ENCODE data around the gene PLEKHN1. TPM values are rescaled to one million over a fixed set of nuclear protein-coding genes. Genes with fewer than 3 reads are reported as not detected.

PLEKHN1 gene
- total RNA-seq, 4 donors from 2014 or later, result 0.21 to 2.4 TPM; not detected in 2

DNA sequence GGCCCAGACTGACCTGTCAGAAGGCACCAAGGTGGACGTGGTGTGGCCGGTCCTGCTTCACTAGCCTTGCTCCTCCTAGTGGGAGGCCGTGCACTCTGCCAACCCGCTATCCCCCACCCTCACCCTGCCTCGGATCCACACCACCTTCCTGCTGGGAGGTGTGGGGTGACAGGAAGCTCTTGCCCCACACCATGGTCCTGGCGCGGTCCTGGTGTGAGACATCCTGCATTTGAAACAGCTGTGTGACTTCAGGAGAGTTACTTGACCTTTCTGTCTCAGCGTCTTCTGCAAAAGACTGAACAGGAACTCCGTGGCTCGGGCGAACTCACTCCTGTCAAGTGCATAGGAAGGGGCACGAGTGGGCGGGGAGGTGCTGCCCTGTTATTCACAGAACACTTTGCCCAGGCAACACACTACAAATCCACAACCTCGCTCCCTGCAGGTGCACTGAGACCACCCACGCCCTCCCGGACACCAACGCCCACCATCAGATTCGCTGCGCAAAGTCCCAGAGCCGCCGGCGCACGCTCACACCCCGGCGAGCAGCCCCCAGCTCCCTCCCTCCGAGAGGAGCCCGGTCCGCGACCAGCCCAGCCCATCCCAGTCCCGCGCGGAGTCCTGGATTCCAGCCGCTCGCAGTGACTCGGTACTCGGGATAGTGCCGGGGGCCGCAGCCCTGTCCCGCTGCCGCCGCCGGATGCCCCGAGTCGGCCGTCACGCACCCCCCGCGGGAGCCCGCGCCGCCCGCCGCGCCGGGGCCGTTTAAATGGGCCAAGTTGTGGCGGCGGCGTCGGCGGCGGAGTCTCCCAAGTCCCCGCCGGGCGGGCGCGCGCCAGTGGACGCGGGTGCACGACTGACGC is 42.9 kb upstream of the PLEKHN1 start, which contains the start of gene SAMD11:
SAMD11 (plus strand) TSS at position 793 of the 860 bp plus-strand sequence. CDS start 509 bp downstream, outside the sequence.
- peak within 1 kb of the TSS in 2 of 4 donors; percentile 46 to 79 for H3K27ac ChIP-seq
- 9 to 16% methylated on average over 31 to 49 of the region's 72 CpGs for WGBS, 2 donors
- H3K27me3 ChIP-seq, result peaks cover 0 to 78% of the 10 kb centered on the region in 2 donors

DNA sequence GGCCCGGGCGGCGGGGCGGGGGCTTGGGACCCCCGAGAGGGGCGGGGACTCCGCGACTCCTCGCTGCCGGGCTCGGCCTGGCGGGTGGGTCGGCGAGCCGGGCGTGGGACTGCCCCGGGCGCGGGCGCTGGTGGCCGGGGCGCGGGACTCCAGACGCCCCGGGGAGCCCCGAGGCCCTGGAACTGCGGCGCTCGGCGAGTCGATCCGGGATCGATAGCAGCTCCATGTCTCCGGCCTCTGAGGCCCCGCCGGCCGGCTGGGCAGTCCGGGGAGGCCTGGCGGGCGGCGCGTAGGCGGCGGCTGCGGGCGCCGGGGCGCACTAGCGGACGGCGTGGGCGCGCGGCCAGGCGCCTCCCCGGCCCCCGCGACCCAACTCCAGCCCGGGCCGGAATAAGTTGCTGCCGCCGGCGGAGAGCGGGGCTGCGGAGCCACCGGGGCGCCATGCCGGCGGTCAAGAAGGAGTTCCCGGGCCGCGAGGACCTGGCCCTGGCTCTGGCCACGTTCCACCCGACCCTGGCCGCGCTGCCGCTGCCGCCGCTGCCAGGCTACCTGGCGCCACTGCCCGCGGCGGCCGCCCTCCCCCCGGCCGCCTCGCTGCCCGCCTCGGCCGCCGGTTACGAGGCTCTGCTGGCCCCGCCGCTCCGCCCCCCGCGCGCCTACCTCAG is 42.2 kb upstream of the PLEKHN1 start:
- no peaks in the 10 kb centered on the region for H3K36me3 ChIP-seq
- TF ChIP-seq EP300 (IDR thresholded peaks at IDR 0.05), result no peak
- TF ChIP-seq, protein P1, sequence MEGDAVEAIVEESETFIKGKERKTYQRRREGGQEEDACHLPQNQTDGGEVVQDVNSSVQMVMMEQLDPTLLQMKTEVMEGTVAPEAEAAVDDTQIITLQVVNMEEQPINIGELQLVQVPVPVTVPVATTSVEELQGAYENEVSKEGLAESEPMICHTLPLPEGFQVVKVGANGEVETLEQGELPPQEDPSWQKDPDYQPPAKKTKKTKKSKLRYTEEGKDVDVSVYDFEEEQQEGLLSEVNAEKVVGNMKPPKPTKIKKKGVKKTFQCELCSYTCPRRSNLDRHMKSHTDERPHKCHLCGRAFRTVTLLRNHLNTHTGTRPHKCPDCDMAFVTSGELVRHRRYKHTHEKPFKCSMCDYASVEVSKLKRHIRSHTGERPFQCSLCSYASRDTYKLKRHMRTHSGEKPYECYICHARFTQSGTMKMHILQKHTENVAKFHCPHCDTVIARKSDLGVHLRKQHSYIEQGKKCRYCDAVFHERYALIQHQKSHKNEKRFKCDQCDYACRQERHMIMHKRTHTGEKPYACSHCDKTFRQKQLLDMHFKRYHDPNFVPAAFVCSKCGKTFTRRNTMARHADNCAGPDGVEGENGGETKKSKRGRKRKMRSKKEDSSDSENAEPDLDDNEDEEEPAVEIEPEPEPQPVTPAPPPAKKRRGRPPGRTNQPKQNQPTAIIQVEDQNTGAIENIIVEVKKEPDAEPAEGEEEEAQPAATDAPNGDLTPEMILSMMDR (IDR thresholded peaks at IDR 0.05), result no peak
- TF ChIP-seq POLR2A (IDR thresholded peaks at IDR 0.05), result no peak
- peaks cover 0 to 70% of the 10 kb centered on the region in 2 donors for H3K27me3 ChIP-seq
- peak overlapping the region in 3 of 4 donors; percentile 43 to 55 (median 44) for H3K4me3 ChIP-seq
- H3K9me3 ChIP-seq, result no peaks in the 10 kb centered on the region
- H3K27ac ChIP-seq, result peak overlapping the region in 2 of 4 donors; percentile 46 to 79
- no peak for DNase-seq (ENCODE audit: low spot score in 2 of 2)
- whole genome bisulfite sequencing, 2 donors, result 0% methylated on average over 11 to 35 of the region's 98 CpGs
- H3K4me1 ChIP-seq, result peaks cover 0 to 56% (median 24%) of the 10 kb centered on the region in 4 donors

More for the DNA sequence above, 42.9 kb upstream of the PLEKHN1 start, which contains the start of gene SAMD11:
- TF ChIP-seq EP300 (IDR thresholded peaks at IDR 0.05) (no peak), POLR2A (IDR thresholded peaks at IDR 0.05) (no peak)
- TF ChIP-seq, protein P1 (IDR thresholded peaks at IDR 0.05), result no peak
- peak; percentile 68 to 76 for DNase-seq (ENCODE audit: low spot score in 2 of 2)
- no peaks in the 10 kb centered on the region for H3K9me3 ChIP-seq
- H3K36me3 ChIP-seq, result no peaks in the 10 kb centered on the region
- peak within 1 kb of the TSS; percentile 43 to 55 (median 46) for H3K4me3 ChIP-seq
- H3K4me1 ChIP-seq, result peaks cover 0 to 56% (median 24%) of the 10 kb centered on the region in 4 donors

DNA sequence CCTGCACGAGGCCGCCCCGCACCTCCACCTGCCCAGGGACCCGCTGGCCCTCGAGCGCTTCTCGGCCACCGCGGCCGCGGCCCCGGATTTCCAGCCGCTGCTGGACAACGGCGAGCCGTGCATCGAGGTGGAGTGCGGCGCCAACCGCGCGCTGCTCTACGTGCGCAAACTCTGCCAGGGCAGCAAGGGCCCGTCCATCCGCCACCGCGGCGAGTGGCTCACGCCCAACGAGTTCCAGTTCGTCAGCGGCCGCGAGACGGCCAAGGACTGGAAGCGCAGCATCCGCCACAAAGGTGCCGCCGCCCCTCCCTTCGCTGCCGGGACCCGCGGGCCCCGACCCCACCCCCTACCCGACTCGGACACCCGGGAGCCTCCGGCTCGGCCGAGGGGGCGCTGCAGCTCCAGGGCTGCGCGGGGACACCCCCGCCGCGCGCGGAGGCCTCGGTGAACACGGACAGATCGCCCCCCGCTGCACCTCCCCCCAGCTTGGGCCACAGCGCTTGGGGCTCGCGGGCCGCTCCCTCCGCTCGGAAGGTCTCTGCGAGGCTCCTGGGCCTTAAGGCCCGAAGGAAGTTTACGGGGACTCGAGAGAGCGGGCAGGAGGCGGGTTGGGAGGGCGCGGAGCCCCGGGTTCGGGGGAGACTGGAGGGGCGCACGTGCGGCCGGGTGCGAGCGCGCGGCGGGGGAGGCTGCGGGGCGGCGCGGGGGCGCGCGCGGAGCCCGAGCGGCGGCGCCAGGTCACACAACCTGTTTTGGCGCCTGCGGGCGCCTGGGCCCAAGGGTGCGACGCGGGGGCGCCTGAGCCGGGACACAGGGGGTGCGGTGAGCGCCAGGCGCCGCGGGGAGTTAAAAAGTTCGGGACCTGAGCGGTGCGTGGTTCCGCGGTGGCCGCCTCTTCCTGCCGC is 41.4 kb upstream of the PLEKHN1 start:
- H3K27ac ChIP-seq, result peak overlapping the region in 2 of 4 donors; percentile 46 to 79
- no peaks in the 10 kb centered on the region for H3K36me3 ChIP-seq

More for the DNA sequence above, 41.4 kb upstream of the PLEKHN1 start:
- Histone ChIP-seq H3K9me3 (no peaks in the 10 kb centered on the region), H3K4me3 (peak overlapping the region; percentile 43 to 55 (median 46)), H3K27me3 (peaks cover 0 to 62% of the 10 kb centered on the region in 2 donors), H3K4me1 (peaks cover 0 to 55% (median 24%) of the 10 kb centered on the region in 4 donors)
- DNase-seq (ENCODE audit: low spot score in 2 of 2), result no peak
- WGBS, 2 donors, result 1% methylated on average over 96 of the region's 120 CpGs; no CpG with 5 or more reads in 1 of the 2 donors
- TF ChIP-seq, protein P1 (IDR thresholded peaks at IDR 0.05), result no peak
- TF ChIP-seq EP300 (IDR thresholded peaks at IDR 0.05) (no peak), POLR2A (IDR thresholded peaks at IDR 0.05) (no peak)

Data from tibial nerve (tissue), 4 donors.